Mesenchymal stem cell (in vitro differentiated cells and primary cell): ENCODE results near the gene ARHGEF4.

Experiments
- DNase-seq: peaks from one replicate; pipeline ENCODE4 v3.0.0-alpha.2; 2013
- H2AFZ ChIP-seq: one replicate; pipeline ENCODE4 v1.6.1; 2013; ENCODE audit warnings: low read depth, mild to moderate bottlenecking, control low read depth, inconsistent platforms, low read length, moderate library complexity
- H2AK5ac ChIP-seq: 2 replicates; pipeline ENCODE4 v1.6.1; 2013; ENCODE audit warnings: low read length, moderate library complexity, mild to moderate bottlenecking, inconsistent platforms; ENCODE audit not compliant: severe bottlenecking
- H2BK120ac ChIP-seq: one replicate; pipeline ENCODE4 v1.6.1; 2013; ENCODE audit warnings: low read depth, mild to moderate bottlenecking, inconsistent platforms, low read length, moderate library complexity
- H2BK12ac ChIP-seq, 2 experiments: one replicate each; pipeline ENCODE4 v1.6.1; 2013; ENCODE audit warnings: inconsistent platforms in 2 of 2, low read length in 2 of 2, mild to moderate bottlenecking in 2 of 2, moderate library complexity in 2 of 2, control low read depth in 1 of 2
- H2BK15ac ChIP-seq: one replicate; pipeline ENCODE4 v1.6.1; 2013; ENCODE audit warnings: mild to moderate bottlenecking, low read depth, inconsistent platforms; ENCODE audit not compliant: poor library complexity, severe bottlenecking
- H2BK5ac ChIP-seq: 2 replicates; pipeline ENCODE4 v1.6.1; 2013; ENCODE audit warnings: low read depth, mild to moderate bottlenecking, low read length, control low read depth, inconsistent platforms; ENCODE audit not compliant: poor library complexity, severe bottlenecking
- H3K14ac ChIP-seq, 2 experiments: one replicate each; pipeline ENCODE4 v1.6.1; 2013; ENCODE audit warnings: inconsistent platforms in 2 of 2, low read length in 2 of 2, control low read depth in 1 of 2, mild to moderate bottlenecking in 1 of 2, moderate library complexity in 1 of 2
- H3K18ac ChIP-seq, 2 experiments: one replicate each; pipeline ENCODE4 v1.6.1; 2013; ENCODE audit warnings: inconsistent platforms in 2 of 2, low read length in 2 of 2, control low read depth in 1 of 2, low read depth in 1 of 2, mild to moderate bottlenecking in 1 of 2
- H3K23ac ChIP-seq, 2 experiments: one replicate each; pipeline ENCODE4 v1.6.1; 2013; ENCODE audit warnings: inconsistent platforms in 2 of 2, low read length in 2 of 2, mild to moderate bottlenecking in 2 of 2, moderate library complexity in 2 of 2, control low read depth in 1 of 2
- H3K27ac ChIP-seq: 2 replicates; pipeline ENCODE4 v1.5.1; 2013; ENCODE audit warnings: mild to moderate bottlenecking, moderate library complexity, low read length, control low read depth, inconsistent platforms; ENCODE audit not compliant: poor library complexity, severe bottlenecking
- H3K27me3 ChIP-seq, 2 experiments: 2 replicates each; pipeline versions ENCODE4 v1.6.1 to v1.7.0; 2013; ENCODE audit warnings: low read length in 2 of 2, mild to moderate bottlenecking in 2 of 2, moderate library complexity in 2 of 2, control low read depth in 1 of 2, inconsistent platforms in 1 of 2; ENCODE audit not compliant: control insufficient read depth in 1 of 2, insufficient read depth in 1 of 2
- H3K36me3 ChIP-seq, 2 experiments: 2 replicates each; pipeline versions ENCODE4 v1.6.1 to v1.7.0; 2013; ENCODE audit warnings: low read length in 2 of 2, control low read depth in 1 of 2, inconsistent platforms in 1 of 2, low read depth in 1 of 2, mild to moderate bottlenecking in 1 of 2; ENCODE audit not compliant: insufficient read depth in 2 of 2, control insufficient read depth in 1 of 2
- H3K4ac ChIP-seq, 2 experiments: one replicate each; pipeline ENCODE4 v1.6.1; 2013; ENCODE audit warnings: inconsistent platforms in 2 of 2, low read length in 2 of 2, mild to moderate bottlenecking in 2 of 2, moderate library complexity in 2 of 2, control low read depth in 1 of 2, low read depth in 1 of 2
- H3K4me1 ChIP-seq: 2 replicates; pipeline ENCODE4 v1.6.1; 2013; ENCODE audit warnings: low read depth, low read length, control low read depth; ENCODE audit not compliant: control insufficient read depth, insufficient read depth
- H3K4me2 ChIP-seq: 2 replicates; pipeline ENCODE4 v1.6.1; 2013; ENCODE audit warnings: low read length, mild to moderate bottlenecking, inconsistent platforms; ENCODE audit not compliant: poor library complexity, severe bottlenecking
- H3K4me3 ChIP-seq, 2 experiments: 2 replicates each; pipeline versions ENCODE4 v1.5.1 to v1.7.0; 2013; ENCODE audit warnings: low read length in 2 of 2, mild to moderate bottlenecking in 2 of 2, control low read depth in 1 of 2, low read depth in 1 of 2; ENCODE audit not compliant: insufficient read depth in 1 of 2
- H3K79me1 ChIP-seq: replicated peaks from 2 replicates; pipeline ENCODE4 v1.6.1; 2013; ENCODE audit warnings: mild to moderate bottlenecking, control low read depth, low read length, inconsistent platforms; ENCODE audit not compliant: poor library complexity, severe bottlenecking
- H3K9ac ChIP-seq: 2 replicates; pipeline ENCODE4 v1.7.0; 2013; ENCODE audit warnings: mild to moderate bottlenecking, low read length, moderate library complexity
- H3K9me3 ChIP-seq: 2 replicates; pipeline ENCODE4 v1.7.0; 2013; ENCODE audit warnings: mild to moderate bottlenecking, low read length; ENCODE audit not compliant: control insufficient read depth
- H4K8ac ChIP-seq: one replicate; pipeline ENCODE4 v1.6.1; 2013; ENCODE audit warnings: inconsistent platforms, mild to moderate bottlenecking, low read length, moderate library complexity
- H4K91ac ChIP-seq: one replicate; pipeline ENCODE4 v1.6.1; 2013; ENCODE audit warnings: mild to moderate bottlenecking, low read length, inconsistent platforms
- WGBS: methylation state at CpG from one replicate; pipeline ENCODE4 v1.1.7; 2013; ENCODE audit warnings: mixed read lengths; 5-methylcytosine and 5-hydroxymethylcytosine counted together

The ARHGEF4 gene

GRCh38 chr2:131004446-131005209, 167.9 kb downstream of the ARHGEF4 start:
- H3K9ac ChIP-seq = no peak overlapping the region
- H2BK120ac ChIP-seq = no peak overlapping the region
- H3K4me3 ChIP-seq = no peak overlapping the region
- no peak overlapping the region for H3K27ac ChIP-seq
- H3K4ac ChIP-seq = no peak overlapping the region
- peaks cover 4 to 24% of the 10 kb centered on the region in 2 experiments for H3K27me3 ChIP-seq
- H3K14ac ChIP-seq = no peak overlapping the region
- no peak overlapping the region for H2BK5ac ChIP-seq
- no peak overlapping the region for H4K91ac ChIP-seq
- no peak overlapping the region for H3K18ac ChIP-seq
- no peak for DNase-seq
- no peak overlapping the region for H2AFZ ChIP-seq
- no peak overlapping the region for H2BK15ac ChIP-seq
- WGBS = 96% methylated on average over 11 of the region's 11 CpGs
- no peaks in the 10 kb centered on the region for H3K9me3 ChIP-seq
- H3K79me1 ChIP-seq = no peaks in the 10 kb centered on the region
- H3K36me3 ChIP-seq = no peaks in the 10 kb centered on the region
- no peaks in the 10 kb centered on the region for H3K4me1 ChIP-seq
- H2BK12ac ChIP-seq = no peak overlapping the region
- no peak overlapping the region for H2AK5ac ChIP-seq
- no peak overlapping the region for H4K8ac ChIP-seq
- H3K4me2 ChIP-seq = no peak overlapping the region
- no peak overlapping the region for H3K23ac ChIP-seq

- no peak overlapping the region for H4K91ac ChIP-seq
- H3K9me3 ChIP-seq = no peaks in the 10 kb centered on the region
- H2BK120ac ChIP-seq = no peak overlapping the region
- H3K79me1 ChIP-seq = no peaks in the 10 kb centered on the region
- H3K36me3 ChIP-seq = no peaks in the 10 kb centered on the region
- H2AFZ ChIP-seq = no peak overlapping the region
- no peak overlapping the region for H2BK5ac ChIP-seq
- H3K14ac ChIP-seq = no peak overlapping the region
- H4K8ac ChIP-seq = no peak overlapping the region
- WGBS = 78% methylated on average over 14 of the region's 16 CpGs
- no peaks in the 10 kb centered on the region for H3K4me1 ChIP-seq
- peaks cover 4 to 30% of the 10 kb centered on the region in 2 experiments for H3K27me3 ChIP-seq
- H3K4me3 ChIP-seq = no peak overlapping the region
- H2BK12ac ChIP-seq = no peak overlapping the region
- H3K4me2 ChIP-seq = no peak overlapping the region
- no peak overlapping the region for H2BK15ac ChIP-seq
- no peak overlapping the region for H3K27ac ChIP-seq
- no peak overlapping the region for H3K18ac ChIP-seq
- no peak for DNase-seq
- H3K4ac ChIP-seq = no peak overlapping the region
- H3K9ac ChIP-seq = no peak overlapping the region
- H2AK5ac ChIP-seq = no peak overlapping the region
- no peak overlapping the region for H3K23ac ChIP-seq
Measured at GRCh38 chr2:131005216-131005935, 168.7 kb downstream of the ARHGEF4 start.

- Histone ChIP-seq H3K9ac (no peak overlapping the region), H3K23ac (no peak overlapping the region), H3K4me3 (no peak overlapping the region), H2AFZ (no peak overlapping the region), H4K8ac (no peak overlapping the region), H2BK120ac (no peak overlapping the region), H4K91ac (no peak overlapping the region), H3K4me1 (no peaks in the 10 kb centered on the region), H3K4me2 (no peak overlapping the region), H3K36me3 (no peaks in the 10 kb centered on the region), H3K27me3 (peaks cover 7 to 42% of the 10 kb centered on the region in 2 experiments), H3K4ac (no peak overlapping the region), H2BK15ac (no peak overlapping the region), H2BK12ac (no peak overlapping the region), H3K79me1 (no peaks in the 10 kb centered on the region), H2AK5ac (no peak overlapping the region), H2BK5ac (no peak overlapping the region), H3K9me3 (no peaks in the 10 kb centered on the region), H3K14ac (no peak overlapping the region), H3K18ac (no peak overlapping the region), H3K27ac (no peak overlapping the region)
- WGBS = 92% methylated on average over 2 of the region's 2 CpGs
- no peak for DNase-seq
Measured at GRCh38 chr2:131006561-131006960, 169.8 kb downstream of the ARHGEF4 start.

DNA sequence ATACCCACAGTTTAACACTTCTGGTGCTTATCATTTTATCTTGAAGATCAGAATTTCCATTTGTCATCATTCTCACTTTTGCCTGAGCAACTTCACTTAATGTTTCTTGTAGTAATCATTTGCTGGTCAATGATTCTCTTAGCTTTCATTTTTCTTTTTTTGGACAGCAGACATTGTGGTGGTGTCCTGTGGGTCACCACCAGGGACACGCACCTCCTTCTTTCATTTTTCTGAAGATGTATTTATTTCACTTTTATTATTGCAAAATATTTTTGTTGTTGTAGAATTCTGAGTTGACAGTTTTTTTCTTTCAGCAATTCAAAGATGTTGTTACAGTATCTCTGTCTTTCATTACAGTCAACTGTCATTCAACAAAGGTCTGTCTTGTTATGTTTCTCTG, 172.3 kb downstream of the ARHGEF4 start:
- Histone ChIP-seq H3K79me1 (no peaks in the 10 kb centered on the region), H3K4ac (no peak overlapping the region), H2BK5ac (no peak overlapping the region), H3K36me3 (no peaks in the 10 kb centered on the region), H2BK15ac (no peak overlapping the region), H2AFZ (no peak overlapping the region), H2BK120ac (no peak overlapping the region), H3K4me1 (no peaks in the 10 kb centered on the region), H4K8ac (no peak overlapping the region), H3K9ac (no peak overlapping the region), H3K9me3 (no peaks in the 10 kb centered on the region), H3K23ac (no peak overlapping the region), H3K4me3 (no peak overlapping the region), H3K14ac (no peak overlapping the region), H2AK5ac (no peak overlapping the region), H3K18ac (no peak overlapping the region), H2BK12ac (no peak overlapping the region), H4K91ac (no peak overlapping the region), H3K27ac (no peak overlapping the region), H3K4me2 (no peak overlapping the region), H3K27me3 (peaks cover 9 to 42% of the 10 kb centered on the region in 2 experiments)
- no peak for DNase-seq
- no CpG with 5 or more reads among the region's 1 CpG for WGBS
